ENCODE data around the gene DNMBP.
A peak's percentile ranks its signal among the peaks of the same experiment; 100 is the strongest.
"Not testable (repeated sequence)": the region's sequence is repeated elsewhere in the genome, so short reads cannot be mapped to it uniquely, and the experiment has no call there.

DNMBP gene

DNA sequence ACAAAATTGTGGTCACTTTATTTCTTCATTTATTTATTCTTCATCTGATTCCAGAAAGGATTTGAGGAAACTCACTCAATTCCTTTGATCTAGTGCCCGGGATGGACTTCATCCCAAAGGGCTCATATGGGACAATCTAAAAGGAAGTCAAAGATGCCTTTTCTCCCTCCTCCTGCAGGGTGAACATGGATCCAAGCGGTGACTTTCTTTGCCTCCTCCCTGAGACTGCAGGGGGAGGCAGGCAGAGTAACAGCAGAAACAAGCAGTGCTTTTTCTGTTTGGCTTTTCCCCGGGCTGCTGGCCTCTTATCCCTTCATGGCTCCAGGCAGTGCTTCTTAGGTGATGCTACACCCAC, 10.0 kb upstream of the DNMBP start:
- Histone ChIP-seq H3K27ac (ENCODE audit: insufficient read depth in 1 of 2, low read depth in 1 of 2, low read length in 2 of 2, poor library complexity in 1 of 2, severe bottlenecking in 2 of 2) (no peak overlapping the region), H3K36me3 (ENCODE audit: control insufficient read depth in 4 of 4, insufficient read depth in 4 of 4, low read length in 3 of 4) (no peaks in the 10 kb centered on the region), H3K27me3 (replicated peaks in 2 of 5; ENCODE audit: control insufficient read depth in 4 of 5, insufficient read depth in 5 of 5, low read length in 4 of 5) (no peaks in the 10 kb centered on the region), H3K4me1 (ENCODE audit: control extremely low read depth in 1 of 4, control insufficient read depth in 4 of 4, insufficient read depth in 4 of 4, low read length in 3 of 4) (no peaks in the 10 kb centered on the region), H3K4me3 (ENCODE audit: control insufficient read depth in 1 of 7, extremely low read depth in 1 of 7, insufficient read depth in 4 of 7, low read depth in 2 of 7, low read length in 6 of 7) (no peak overlapping the region), H3K9me3 (ENCODE audit: control extremely low read depth in 1 of 5, control insufficient read depth in 4 of 5, insufficient read depth in 2 of 5, low read depth in 1 of 5, low read length in 4 of 5) (no peaks in the 10 kb centered on the region)
- no peak for DNase-seq
- ChIA-PET POLR2A (no interaction called here), CTCF (interaction anchor here (2.3 kb wide), 1 partner anchor 14 kb away, joined by 5 read pairs; no protein-coding TSS in a partner anchor)
- 93% methylated on average over 2 of the region's 3 CpGs for WGBS (ENCODE audit: insufficient coverage)

DNA sequence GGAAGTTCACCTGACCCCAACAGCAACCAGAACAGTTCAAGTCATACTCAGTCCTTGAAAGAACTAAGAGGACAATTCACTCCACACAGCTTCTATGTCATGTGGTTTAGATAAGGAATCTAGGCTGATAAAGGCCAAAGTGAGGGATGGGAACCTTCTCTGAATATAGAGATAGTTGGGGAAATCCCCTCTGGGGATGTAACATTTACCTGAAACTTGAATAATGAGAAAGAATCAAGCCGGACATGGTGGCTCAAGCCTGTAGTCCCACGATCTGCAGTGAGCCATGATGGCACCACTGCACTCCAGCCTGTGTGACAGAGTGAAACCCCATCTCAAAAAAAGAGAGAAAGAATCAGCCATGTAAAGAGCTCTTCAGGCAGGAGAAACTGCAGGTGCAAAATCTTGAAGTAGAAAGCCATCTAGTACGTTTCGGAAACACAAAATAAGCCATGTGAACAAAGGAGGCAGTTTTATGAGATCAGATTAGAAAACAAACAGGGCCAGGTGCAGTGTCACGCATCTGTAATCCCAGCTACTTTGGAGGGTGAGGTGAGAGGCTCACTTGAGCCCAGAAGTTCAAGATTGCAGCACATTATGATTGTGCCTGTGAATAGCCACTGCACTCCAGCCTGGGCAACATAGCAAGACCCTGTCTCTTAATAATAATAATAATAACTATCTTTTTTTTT, 4.5 kb upstream of the DNMBP start:
- Histone ChIP-seq H3K4me1 (ENCODE audit: control extremely low read depth in 1 of 4, control insufficient read depth in 4 of 4, insufficient read depth in 4 of 4, low read length in 3 of 4) (peaks cover 0 to 9% (median 7%) of the 10 kb centered on the region in 4 experiments), H3K9me3 (ENCODE audit: control extremely low read depth in 1 of 5, control insufficient read depth in 4 of 5, insufficient read depth in 2 of 5, low read depth in 1 of 5, low read length in 4 of 5) (no peaks in the 10 kb centered on the region), H3K4me3 (ENCODE audit: control insufficient read depth in 1 of 7, extremely low read depth in 1 of 7, insufficient read depth in 4 of 7, low read depth in 2 of 7, low read length in 6 of 7) (no peak overlapping the region), H3K27me3 (replicated peaks in 2 of 5; ENCODE audit: control insufficient read depth in 4 of 5, insufficient read depth in 5 of 5, low read length in 4 of 5) (peaks cover 0 to 3% (median 0%) of the 10 kb centered on the region in 5 experiments), H3K27ac (ENCODE audit: insufficient read depth in 1 of 2, low read depth in 1 of 2, low read length in 2 of 2, poor library complexity in 1 of 2, severe bottlenecking in 2 of 2) (no peak overlapping the region), H3K36me3 (ENCODE audit: control insufficient read depth in 4 of 4, insufficient read depth in 4 of 4, low read length in 3 of 4) (no peaks in the 10 kb centered on the region)
- ChIA-PET POLR2A (no interaction called here), CTCF (no interaction called here)
- 97% methylated on average over 5 of the region's 5 CpGs for WGBS (ENCODE audit: insufficient coverage)
- DNase-seq: peak in 1 of 3 donors; percentile 17

GRCh38 chr10:100013621-100014020, 3.9 kb upstream of the DNMBP start:
- peaks cover 4 to 15% (median 11%) of the 10 kb centered on the region in 4 experiments for H3K4me1 ChIP-seq (ENCODE audit: control extremely low read depth in 1 of 4, control insufficient read depth in 4 of 4, insufficient read depth in 4 of 4, low read length in 3 of 4)
- H3K27me3 ChIP-seq (replicated peaks in 2 of 5; ENCODE audit: control insufficient read depth in 4 of 5, insufficient read depth in 5 of 5, low read length in 4 of 5): peaks cover 0 to 3% (median 0%) of the 10 kb centered on the region in 5 experiments
- ChIA-PET CTCF (interaction anchor here (1.0 kb wide), 1 partner anchor 154 kb away, joined by 3 read pairs; no protein-coding TSS in a partner anchor), POLR2A (no interaction called here)
- no peak overlapping the region for H3K27ac ChIP-seq (ENCODE audit: insufficient read depth in 1 of 2, low read depth in 1 of 2, low read length in 2 of 2, poor library complexity in 1 of 2, severe bottlenecking in 2 of 2)
- no peaks in the 10 kb centered on the region for H3K36me3 ChIP-seq (ENCODE audit: control insufficient read depth in 4 of 4, insufficient read depth in 4 of 4, low read length in 3 of 4)
- 100% methylated on average over 1 of the region's 1 CpG for WGBS (ENCODE audit: insufficient coverage)
- DNase-seq: no peak
- no peak overlapping the region for H3K4me3 ChIP-seq (ENCODE audit: control insufficient read depth in 1 of 7, extremely low read depth in 1 of 7, insufficient read depth in 4 of 7, low read depth in 2 of 7, low read length in 6 of 7)
- H3K9me3 ChIP-seq (ENCODE audit: control extremely low read depth in 1 of 5, control insufficient read depth in 4 of 5, insufficient read depth in 2 of 5, low read depth in 1 of 5, low read length in 4 of 5): no peaks in the 10 kb centered on the region

GRCh38 chr10:100011906-100012305, 2.2 kb upstream of the DNMBP start:
- CTCF ChIA-PET: interaction anchor here (1.2 to 5.0 kb wide), 2 partner anchors 15 to 158 kb away, joined by 3 to 55 read pairs; no protein-coding TSS in a partner anchor
- POLR2A ChIA-PET; H3K4me3 ChIP-seq (ENCODE audit: control insufficient read depth in 1 of 7, extremely low read depth in 1 of 7, insufficient read depth in 4 of 7, low read depth in 2 of 7, low read length in 6 of 7); H3K27ac ChIP-seq (ENCODE audit: insufficient read depth in 1 of 2, low read depth in 1 of 2, low read length in 2 of 2, poor library complexity in 1 of 2, severe bottlenecking in 2 of 2); H3K36me3 ChIP-seq (ENCODE audit: control insufficient read depth in 4 of 4, insufficient read depth in 4 of 4, low read length in 3 of 4); H3K27me3 ChIP-seq (replicated peaks in 2 of 5; ENCODE audit: control insufficient read depth in 4 of 5, insufficient read depth in 5 of 5, low read length in 4 of 5); DNase-seq; H3K9me3 ChIP-seq (ENCODE audit: control extremely low read depth in 1 of 5, control insufficient read depth in 4 of 5, insufficient read depth in 2 of 5, low read depth in 1 of 5, low read length in 4 of 5): not testable (repeated sequence)
- peaks cover 5 to 27% (median 14%) of the 10 kb centered on the region in 4 experiments for H3K4me1 ChIP-seq (ENCODE audit: control extremely low read depth in 1 of 4, control insufficient read depth in 4 of 4, insufficient read depth in 4 of 4, low read length in 3 of 4)
- WGBS (ENCODE audit: insufficient coverage): 97% methylated on average over 19 of the region's 20 CpGs

- peaks cover 5 to 41% (median 17%) of the 10 kb centered on the region in 4 experiments for H3K4me1 ChIP-seq (ENCODE audit: control extremely low read depth in 1 of 4, control insufficient read depth in 4 of 4, insufficient read depth in 4 of 4, low read length in 3 of 4)
- H3K4me3 ChIP-seq (ENCODE audit: control insufficient read depth in 1 of 7, extremely low read depth in 1 of 7, insufficient read depth in 4 of 7, low read depth in 2 of 7, low read length in 6 of 7): peak overlapping the region; percentile 74 to 98 (median 85)
- CTCF ChIA-PET: interaction anchor here (0.6 to 5.0 kb wide), 20 partner anchors 9 to 506 kb away, joined by 3 to 55 read pairs (median 4); no protein-coding TSS in a partner anchor
- H3K27me3 ChIP-seq (replicated peaks in 2 of 5; ENCODE audit: control insufficient read depth in 4 of 5, insufficient read depth in 5 of 5, low read length in 4 of 5): peaks cover 0 to 3% (median 0%) of the 10 kb centered on the region in 5 experiments
- no peaks in the 10 kb centered on the region for H3K9me3 ChIP-seq (ENCODE audit: control extremely low read depth in 1 of 5, control insufficient read depth in 4 of 5, insufficient read depth in 2 of 5, low read depth in 1 of 5, low read length in 4 of 5)
- POLR2A ChIA-PET: interaction anchor here (1.1 kb wide), 1 partner anchor 15 kb away, joined by 3 read pairs; no protein-coding TSS in a partner anchor
- no peaks in the 10 kb centered on the region for H3K36me3 ChIP-seq (ENCODE audit: control insufficient read depth in 4 of 4, insufficient read depth in 4 of 4, low read length in 3 of 4)
- DNase-seq: peak in 1 of 3 donors; percentile 51
- 0% methylated on average over 42 of the region's 45 CpGs for WGBS (ENCODE audit: insufficient coverage)
- H3K27ac ChIP-seq (ENCODE audit: insufficient read depth in 1 of 2, low read depth in 1 of 2, low read length in 2 of 2, poor library complexity in 1 of 2, severe bottlenecking in 2 of 2): peak overlapping the region in 1 of 2 experiments; percentile 55
These were observed 409 bp downstream of the DNMBP start for GRCh38 chr10:100009283-100009792.

GRCh38 chr10:100008708-100009282, 952 bp downstream of the DNMBP start:
- peak overlapping the region in 1 of 2 experiments; percentile 55 for H3K27ac ChIP-seq (ENCODE audit: insufficient read depth in 1 of 2, low read depth in 1 of 2, low read length in 2 of 2, poor library complexity in 1 of 2, severe bottlenecking in 2 of 2)
- H3K36me3 ChIP-seq (ENCODE audit: control insufficient read depth in 4 of 4, insufficient read depth in 4 of 4, low read length in 3 of 4): no peaks in the 10 kb centered on the region
- H3K9me3 ChIP-seq (ENCODE audit: control extremely low read depth in 1 of 5, control insufficient read depth in 4 of 5, insufficient read depth in 2 of 5, low read depth in 1 of 5, low read length in 4 of 5): no peaks in the 10 kb centered on the region
- CTCF ChIA-PET: interaction anchor here (0.6 to 5.0 kb wide), 16 partner anchors 10 to 505 kb away, joined by 3 to 55 read pairs (median 3); no protein-coding TSS in a partner anchor
- no peak for DNase-seq
- POLR2A ChIA-PET: interaction anchor here (1.1 kb wide), 1 partner anchor 14 kb away, joined by 3 read pairs; no protein-coding TSS in a partner anchor
- peaks cover 5 to 41% (median 17%) of the 10 kb centered on the region in 4 experiments for H3K4me1 ChIP-seq (ENCODE audit: control extremely low read depth in 1 of 4, control insufficient read depth in 4 of 4, insufficient read depth in 4 of 4, low read length in 3 of 4)
- H3K27me3 ChIP-seq (replicated peaks in 2 of 5; ENCODE audit: control insufficient read depth in 4 of 5, insufficient read depth in 5 of 5, low read length in 4 of 5): peaks cover 0 to 3% (median 0%) of the 10 kb centered on the region in 5 experiments
- H3K4me3 ChIP-seq (ENCODE audit: control insufficient read depth in 1 of 7, extremely low read depth in 1 of 7, insufficient read depth in 4 of 7, low read depth in 2 of 7, low read length in 6 of 7): peak overlapping the region; percentile 74 to 98 (median 85)
- WGBS (ENCODE audit: insufficient coverage): 52% methylated on average over 5 of the region's 9 CpGs

Measured in common myeloid progenitor, CD34-positive (primary cell).